Measurements from ENCODE around the gene SASH3.
A peak's percentile ranks its signal among the peaks of the same experiment; 100 is the strongest.

The SASH3 gene

GRCh38 chrX:129760155-129760554, 19.6 kb upstream of the SASH3 start:
- DNase-seq: no peak

- no peak for DNase-seq
Observed at GRCh38 chrX:129760981-129761380, 18.8 kb upstream of the SASH3 start.

GRCh38 chrX:129761596-129761995, 18.2 kb upstream of the SASH3 start:
- DNase-seq: no peak

- DNase-seq: no peak
Observed at GRCh38 chrX:129762448-129762847, 17.3 kb upstream of the SASH3 start.

GRCh38 chrX:129763666-129764065, 16.1 kb upstream of the SASH3 start:
- DNase-seq: no peak

GRCh38 chrX:129768186-129768585, 11.6 kb upstream of the SASH3 start:
- no peak for DNase-seq

DNA sequence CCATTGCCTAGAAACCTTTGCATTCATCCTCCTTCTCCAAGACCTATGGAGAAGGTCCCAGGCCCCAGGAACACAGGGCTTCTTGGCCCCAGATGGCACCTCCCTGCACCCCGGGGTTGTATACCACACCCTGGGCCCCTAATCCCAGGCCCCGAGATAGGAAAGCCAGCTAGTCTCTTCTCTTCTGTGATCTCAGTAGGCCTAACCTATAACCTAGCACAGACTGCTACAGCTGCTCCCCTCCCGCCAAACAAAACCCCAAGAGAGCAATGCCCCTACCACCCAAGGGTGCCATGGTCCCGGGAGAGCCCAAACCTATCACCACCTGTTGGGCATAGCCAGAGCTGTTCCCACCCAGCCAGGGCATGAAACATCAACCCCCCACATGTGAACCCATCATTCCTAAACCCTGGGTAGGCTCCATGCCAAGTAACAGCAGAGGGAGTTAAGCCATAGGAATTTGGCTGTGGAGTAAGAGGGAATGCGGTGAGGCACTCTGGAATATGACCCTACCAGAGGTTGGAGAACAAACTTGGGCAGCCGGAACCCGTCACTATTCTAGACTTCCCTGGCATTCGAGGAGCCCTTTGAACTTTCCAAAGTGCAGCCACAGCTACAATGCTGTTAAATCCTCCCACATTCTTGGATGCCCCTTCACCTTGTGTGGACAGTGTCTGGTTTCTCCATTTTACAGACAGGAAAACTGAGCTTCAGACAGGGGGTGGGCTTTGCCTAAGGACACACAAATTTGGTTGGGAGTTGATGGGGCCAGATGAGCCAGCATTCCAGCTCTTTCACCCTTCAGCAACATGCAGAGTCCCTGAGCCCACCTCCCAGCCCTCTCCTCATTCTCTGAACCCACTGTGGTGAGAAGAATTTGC, 10.9 kb upstream of the SASH3 start:
- no peak for DNase-seq

- no peak for DNase-seq
Observed at GRCh38 chrX:129769467-129770154, 10.1 kb upstream of the SASH3 start.

DNA sequence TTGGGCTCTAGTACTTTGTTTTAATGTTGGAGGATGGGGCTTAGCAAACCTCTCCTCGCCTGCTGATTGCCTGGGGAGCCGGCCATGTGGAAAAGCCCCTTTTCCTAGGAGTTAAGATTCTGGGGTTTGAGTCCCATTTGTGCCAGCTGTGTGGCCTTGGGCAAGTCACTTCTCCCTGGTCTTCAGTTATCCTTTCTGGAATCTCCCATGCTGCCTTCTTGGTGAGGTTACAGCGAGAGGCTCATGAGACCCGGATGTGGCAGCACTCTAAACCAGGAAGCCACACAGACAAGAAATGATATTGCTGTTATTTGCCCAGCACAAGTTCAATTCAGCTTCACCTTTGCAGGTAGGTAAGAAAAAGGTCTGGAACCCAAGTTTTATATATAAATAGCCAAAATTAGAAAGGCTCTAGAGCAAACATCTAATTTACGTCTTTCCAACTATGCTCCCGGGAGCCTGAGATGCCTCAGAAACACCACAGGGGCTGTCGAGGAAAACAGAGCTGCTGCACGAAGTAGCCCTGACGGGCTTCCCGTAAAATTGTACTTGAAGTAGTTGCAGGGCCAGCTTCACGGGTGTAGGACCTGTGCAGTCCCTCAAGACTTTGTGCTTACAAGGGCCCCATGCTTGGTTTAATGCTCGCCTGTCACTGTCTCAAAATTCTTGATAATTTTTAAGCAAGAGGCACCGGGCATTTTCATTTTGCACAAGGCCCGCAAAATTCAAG, 8.3 kb upstream of the SASH3 start:
- no peak for DNase-seq

- peak in 7 of 14 donors; percentile 2 to 56 (median 32) for DNase-seq
Observed at GRCh38 chrX:129772796-129773431, 6.8 kb upstream of the SASH3 start.

DNA sequence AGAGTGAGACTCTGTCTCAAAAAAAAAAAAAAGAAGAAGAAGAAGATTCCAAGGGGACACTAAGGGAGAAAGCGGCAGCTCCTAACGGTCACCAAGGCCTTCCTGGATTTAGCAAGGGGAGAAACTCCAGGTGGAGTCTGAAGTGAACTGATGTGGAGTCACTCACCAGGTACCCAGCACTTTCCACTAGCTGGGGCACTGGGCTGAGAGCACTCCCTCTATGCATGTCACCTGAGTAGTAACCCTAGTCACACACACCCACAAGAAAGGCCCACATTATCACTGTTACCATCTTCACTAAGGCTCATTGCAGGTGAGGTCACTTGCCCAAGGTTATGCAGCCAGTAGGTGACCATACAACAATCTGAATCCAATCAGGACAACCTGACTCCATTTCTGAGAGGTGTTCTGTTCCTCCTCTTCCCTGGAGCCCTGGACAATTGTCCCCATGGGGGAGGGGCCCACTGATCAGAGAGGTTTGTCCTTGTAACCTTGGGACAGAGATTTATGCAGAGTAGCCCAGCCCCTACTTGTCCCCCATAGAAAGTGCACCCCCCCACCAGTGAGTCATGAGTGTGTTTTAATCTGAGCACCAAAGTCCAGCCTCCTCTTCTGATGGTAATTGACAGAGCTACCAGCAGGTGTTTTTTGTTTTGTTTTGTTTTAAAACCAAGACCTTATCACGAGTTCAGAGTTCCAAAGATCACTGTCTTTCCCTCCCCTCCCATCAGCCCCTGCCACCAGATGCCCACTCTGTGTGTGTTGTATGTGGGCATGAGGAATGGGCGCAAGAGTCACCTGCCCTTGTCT, 5.9 kb upstream of the SASH3 start:
- DNase-seq: no peak

DNA sequence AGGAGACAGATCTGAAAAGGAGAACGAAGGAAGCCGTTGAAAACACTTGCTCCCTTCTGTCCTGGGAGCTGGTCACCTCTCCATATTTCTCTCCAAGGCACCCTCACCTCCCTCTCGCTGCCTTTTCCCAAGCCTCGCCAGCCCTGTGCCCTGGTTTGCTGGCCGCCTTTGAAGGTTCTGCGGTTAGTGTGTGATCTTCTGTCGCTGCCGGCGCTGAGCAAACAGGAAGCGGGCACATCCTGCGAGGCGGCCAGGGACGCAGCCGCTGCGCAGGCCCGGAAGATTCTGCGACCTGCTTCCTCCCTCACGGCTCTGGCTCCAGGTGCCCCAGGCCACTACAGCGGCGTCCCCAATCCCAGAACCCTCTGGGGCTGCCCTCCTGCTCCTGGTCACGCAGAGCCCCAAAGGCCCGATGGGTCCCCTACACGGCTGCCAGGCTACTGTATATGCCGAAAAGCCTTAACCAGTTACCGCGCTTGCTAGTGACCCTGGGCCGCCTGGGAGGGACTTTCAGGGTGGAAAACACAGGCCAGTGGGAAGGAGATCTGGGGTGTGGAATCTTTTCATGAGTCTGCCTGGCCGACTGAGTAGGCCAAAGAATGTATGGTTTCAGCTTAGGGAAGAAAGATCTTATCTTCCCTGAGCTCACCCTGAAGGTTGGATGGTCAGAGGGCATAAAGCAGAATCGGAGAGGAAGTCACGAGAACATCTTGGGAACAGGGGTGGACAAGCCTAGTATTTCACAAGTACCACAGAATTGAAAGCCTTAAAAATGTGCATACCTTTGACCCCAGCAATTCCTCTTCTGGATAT, 2.3 kb upstream of the SASH3 start:
- DNase-seq: peak in 5 of 14 donors; percentile 8 to 35 (median 11)

- no peak for DNase-seq
Observed at GRCh38 chrX:129779086-129779672, 570 bp upstream of the SASH3 start.

DNA sequence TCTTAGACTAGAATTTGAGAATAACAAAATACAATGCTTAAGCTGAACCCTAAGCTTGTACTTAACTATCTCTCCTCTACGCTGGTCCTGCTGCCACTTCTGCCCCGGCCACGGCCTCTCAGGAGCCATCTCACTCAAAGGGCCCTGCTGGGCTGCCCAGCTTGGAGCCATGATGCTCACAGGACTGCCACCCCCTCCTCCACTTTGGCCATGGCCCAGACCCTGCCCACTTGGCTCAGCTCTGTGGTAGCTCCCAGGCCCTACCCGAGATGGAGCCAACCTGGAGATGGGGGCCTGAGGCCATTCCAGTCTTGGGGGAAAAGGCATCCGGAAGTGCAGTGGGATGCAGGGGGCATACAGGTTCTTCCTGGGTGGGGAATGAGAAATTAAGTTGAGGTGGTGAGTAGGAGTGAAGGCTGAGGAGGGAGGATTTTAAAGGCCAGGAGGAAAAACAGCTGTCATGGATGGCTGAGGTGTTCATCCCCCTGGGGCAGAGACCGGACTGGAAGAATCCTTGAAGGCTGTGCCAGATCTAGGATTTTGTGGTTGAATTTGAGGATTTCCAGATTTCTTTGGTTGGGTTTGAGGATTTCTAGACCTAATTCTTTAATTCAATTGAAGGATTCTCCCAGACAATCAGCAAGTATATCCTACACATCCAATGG, 824 bp downstream of the SASH3 start:
- no peak for DNase-seq

- DNase-seq: peak in 2 of 14 donors; percentile 4 to 18
Observed at GRCh38 chrX:129781134-129781672, 1.5 kb downstream of the SASH3 start.

- no peak for DNase-seq
Observed at GRCh38 chrX:129781680-129782495, 2.1 kb downstream of the SASH3 start.

GRCh38 chrX:129782706-129783105, 3.0 kb downstream of the SASH3 start:
- DNase-seq: no peak

GRCh38 chrX:129783291-129783713, 3.6 kb downstream of the SASH3 start:
- no peak for DNase-seq

- DNase-seq: no peak
Observed at GRCh38 chrX:129784371-129784770, 4.6 kb downstream of the SASH3 start.
